Measurements from ENCODE around the gene S100A6. TPM values are rescaled to one million over a fixed set of nuclear protein-coding genes. Genes with fewer than 3 reads are reported as not detected.
"Not testable (repeated sequence)": the region's sequence is repeated elsewhere in the genome, so short reads cannot be mapped to it uniquely, and the experiment has no call there.

Gene S100A6
- total RNA-seq, 1 donor from 2014 or later, result 203 TPM

DNA sequence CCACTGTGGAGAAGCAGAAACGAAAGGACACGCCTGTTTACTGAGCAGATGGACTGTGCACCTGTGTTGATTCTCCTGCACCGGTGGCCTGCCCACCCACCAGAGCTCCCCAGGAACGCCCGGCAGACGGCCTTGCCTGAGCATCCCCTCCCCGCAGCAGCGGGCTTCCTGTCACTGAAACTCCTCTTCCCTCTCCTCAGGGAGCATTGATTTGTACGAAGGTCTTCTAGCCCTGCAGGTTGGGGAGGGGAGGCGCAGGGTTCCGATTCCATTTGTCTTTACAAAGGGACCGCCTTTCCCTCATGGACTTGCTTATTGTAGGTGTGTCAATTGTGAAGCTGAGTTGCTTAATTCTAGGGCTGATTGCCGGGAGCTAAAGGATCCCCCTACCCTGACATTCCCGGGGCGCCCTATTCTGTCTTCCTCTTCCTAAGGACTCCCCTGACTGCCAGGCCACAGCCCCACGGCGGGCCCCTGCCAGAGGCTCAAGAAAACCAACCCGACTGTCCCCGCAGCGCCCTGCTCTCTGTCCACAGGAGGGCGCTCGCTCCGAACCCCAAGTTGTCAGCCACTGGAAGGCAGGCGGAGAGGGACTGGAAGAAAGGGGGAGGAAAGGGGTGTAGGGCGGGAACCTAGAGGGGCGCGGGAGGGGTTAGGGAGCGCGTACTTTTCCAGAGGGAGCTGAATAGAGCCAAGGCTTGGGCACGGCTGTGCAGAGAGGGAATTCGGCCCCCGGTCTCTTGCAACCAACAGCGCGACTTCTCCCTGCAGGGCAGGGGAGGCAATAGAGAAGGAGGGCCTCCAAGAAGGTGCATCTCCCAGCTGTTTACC, 2.8 kb downstream of the S100A6 start:
- Histone ChIP-seq H3K9ac (ENCODE audit: low read depth in 1 of 3, low read length in 3 of 3) (peak overlapping the region; percentile 27 to 70 (median 60)), H3K9me3 (ENCODE audit: control insufficient read depth in 3 of 3, low read length in 3 of 3) (no peaks in the 10 kb centered on the region), H3K4me3 (ENCODE audit: low read length in 3 of 3) (peak overlapping the region; percentile 95 to 97 (median 95)), H3K27ac (ENCODE audit: low read depth, low read length) (peak overlapping the region; percentile 96), H3K4me1 (ENCODE audit: control insufficient read depth in 3 of 3, insufficient read depth in 3 of 3, low read length in 3 of 3) (peaks cover 37 to 48% (median 41%) of the 10 kb centered on the region in 3 donors), H3K36me3 (ENCODE audit: control insufficient read depth in 3 of 3, insufficient read depth in 3 of 3, low read length in 3 of 3) (peaks cover 0 to 3% (median 0%) of the 10 kb centered on the region in 3 donors), H3K27me3 (ENCODE audit: control insufficient read depth in 3 of 3, insufficient read depth in 3 of 3, low read length in 3 of 3) (peaks cover 0 to 5% (median 0%) of the 10 kb centered on the region in 3 donors)

DNA sequence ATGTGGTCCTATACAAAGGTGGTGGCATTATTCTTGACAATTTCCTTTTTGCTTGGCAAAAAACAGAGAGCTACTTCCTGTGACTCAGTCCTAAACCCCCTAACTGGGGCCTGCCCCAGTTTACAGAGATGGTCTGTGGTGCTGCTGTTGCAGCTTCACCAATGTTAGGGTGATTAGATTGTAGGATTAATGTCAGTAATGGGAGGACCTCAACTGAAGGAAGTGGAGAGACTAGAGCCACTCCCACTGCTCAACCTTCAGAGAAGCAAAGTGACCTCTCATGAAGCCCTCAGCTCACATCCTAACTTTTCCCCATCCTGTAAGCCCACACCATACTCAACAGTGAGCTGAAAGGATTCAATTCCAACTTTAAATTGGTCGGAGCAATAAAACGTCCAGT, 3.6 kb downstream of the S100A6 start:
- Histone ChIP-seq H3K4me1 (ENCODE audit: control insufficient read depth in 3 of 3, insufficient read depth in 3 of 3, low read length in 3 of 3) (peaks cover 37 to 48% (median 41%) of the 10 kb centered on the region in 3 donors), H3K27ac (ENCODE audit: low read depth, low read length) (no peak overlapping the region)

DNA sequence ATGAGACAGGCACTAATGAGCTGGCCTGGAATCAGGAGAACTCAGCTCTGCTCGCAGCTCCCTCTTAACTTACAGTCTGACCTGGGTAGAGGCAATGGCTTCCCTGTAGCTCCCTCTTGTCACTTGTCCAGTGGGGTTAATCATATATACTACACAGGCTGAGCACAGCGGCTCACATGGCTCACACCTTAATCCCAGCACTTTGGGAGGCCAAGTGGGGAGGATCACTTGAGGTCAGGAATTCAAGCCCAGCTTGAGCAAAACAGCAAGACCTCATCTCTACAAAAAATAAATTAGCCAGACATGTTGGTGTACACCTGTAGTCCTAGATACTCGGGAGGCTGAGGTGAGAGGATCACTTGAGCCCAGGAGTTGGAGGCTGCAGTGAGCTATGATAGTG, 4.2 kb downstream of the S100A6 start:
- peaks cover 37 to 44% (median 37%) of the 10 kb centered on the region in 3 donors for H3K4me1 ChIP-seq (ENCODE audit: control insufficient read depth in 3 of 3, insufficient read depth in 3 of 3, low read length in 3 of 3)
- H3K9me3 ChIP-seq (ENCODE audit: control insufficient read depth in 3 of 3, low read length in 3 of 3), result no peaks in the 10 kb centered on the region
- H3K27ac ChIP-seq (ENCODE audit: low read depth, low read length), result no peak overlapping the region
- H3K27me3 ChIP-seq (ENCODE audit: control insufficient read depth in 3 of 3, insufficient read depth in 3 of 3, low read length in 3 of 3), result peaks cover 0 to 5% (median 0%) of the 10 kb centered on the region in 3 donors
- H3K4me3 ChIP-seq (ENCODE audit: low read length in 3 of 3), result no peak overlapping the region
- peaks cover 0 to 3% (median 0%) of the 10 kb centered on the region in 3 donors for H3K36me3 ChIP-seq (ENCODE audit: control insufficient read depth in 3 of 3, insufficient read depth in 3 of 3, low read length in 3 of 3)
- H3K9ac ChIP-seq (ENCODE audit: low read depth in 1 of 3, low read length in 3 of 3), result no peak overlapping the region

More for the DNA sequence above, 3.6 kb downstream of the S100A6 start:
- peaks cover 0 to 3% (median 0%) of the 10 kb centered on the region in 3 donors for H3K36me3 ChIP-seq (ENCODE audit: control insufficient read depth in 3 of 3, insufficient read depth in 3 of 3, low read length in 3 of 3)
- no peaks in the 10 kb centered on the region for H3K9me3 ChIP-seq (ENCODE audit: control insufficient read depth in 3 of 3, low read length in 3 of 3)
- H3K27me3 ChIP-seq (ENCODE audit: control insufficient read depth in 3 of 3, insufficient read depth in 3 of 3, low read length in 3 of 3), result peaks cover 0 to 5% (median 0%) of the 10 kb centered on the region in 3 donors
- H3K9ac ChIP-seq (ENCODE audit: low read depth in 1 of 3, low read length in 3 of 3), result no peak overlapping the region
- no peak overlapping the region for H3K4me3 ChIP-seq (ENCODE audit: low read length in 3 of 3)

DNA sequence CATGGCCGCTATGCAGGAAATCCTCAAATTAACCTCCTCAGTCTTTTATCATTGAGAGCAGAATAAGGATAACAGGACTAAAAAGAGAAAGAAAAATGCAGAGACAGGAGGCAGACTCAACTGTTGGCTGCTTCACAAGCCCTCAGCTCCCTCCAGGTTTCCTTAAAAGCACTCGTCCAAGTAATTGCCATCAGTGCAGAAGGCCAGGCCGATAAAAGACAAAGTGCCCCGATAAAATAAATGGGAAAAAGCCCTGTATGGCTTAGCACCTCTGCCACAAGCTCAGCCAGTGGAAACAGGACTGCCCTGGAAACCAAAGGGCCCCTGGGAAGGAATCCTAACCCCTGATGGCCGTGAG, 8.1 kb downstream of the S100A6 start:
- H3K9me3 ChIP-seq (ENCODE audit: control insufficient read depth in 3 of 3, low read length in 3 of 3), result no peaks in the 10 kb centered on the region
- peaks cover 1 to 5% (median 3%) of the 10 kb centered on the region in 3 donors for H3K4me1 ChIP-seq (ENCODE audit: control insufficient read depth in 3 of 3, insufficient read depth in 3 of 3, low read length in 3 of 3)
- H3K27ac ChIP-seq (ENCODE audit: low read depth, low read length), result no peak overlapping the region
- H3K36me3 ChIP-seq (ENCODE audit: control insufficient read depth in 3 of 3, insufficient read depth in 3 of 3, low read length in 3 of 3), result no peaks in the 10 kb centered on the region
- H3K9ac ChIP-seq (ENCODE audit: low read depth in 1 of 3, low read length in 3 of 3), result no peak overlapping the region
- H3K27me3 ChIP-seq (ENCODE audit: control insufficient read depth in 3 of 3, insufficient read depth in 3 of 3, low read length in 3 of 3), result no peaks in the 10 kb centered on the region
- H3K4me3 ChIP-seq (ENCODE audit: low read length in 3 of 3), result no peak overlapping the region

DNA sequence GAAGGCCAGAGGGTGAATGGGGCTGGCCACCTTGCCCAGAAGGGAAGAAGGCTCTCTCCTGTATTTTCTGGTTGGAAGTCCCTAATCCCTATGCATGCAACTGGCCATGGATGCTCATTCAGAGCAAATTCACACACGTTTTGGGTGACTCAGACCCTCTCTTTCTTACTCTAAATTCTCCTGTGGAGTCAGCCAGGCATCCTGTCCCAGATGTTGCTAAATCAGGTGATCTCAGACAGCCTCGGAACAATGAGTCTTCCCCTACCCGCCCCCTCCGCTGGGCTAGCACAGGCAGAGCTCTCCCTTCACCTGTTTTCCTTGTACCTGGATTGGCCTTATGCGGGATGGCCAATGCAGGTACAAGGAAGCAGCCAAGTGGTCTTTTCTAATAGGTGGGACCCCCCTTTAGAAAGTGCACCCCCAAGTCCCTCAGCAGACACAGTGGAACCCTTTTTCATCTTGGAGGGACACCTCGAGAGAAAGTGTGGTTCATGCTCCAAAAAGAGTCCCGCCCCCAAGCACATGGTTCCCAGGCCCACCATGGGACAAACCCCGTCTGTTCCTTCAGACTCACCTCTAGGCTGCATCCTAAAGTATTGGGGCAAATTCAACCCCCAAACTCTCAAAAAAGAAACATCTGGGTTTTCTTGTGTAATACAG, 8.6 kb downstream of the S100A6 start:
- H3K9ac ChIP-seq (ENCODE audit: low read depth in 1 of 3, low read length in 3 of 3), result no peak overlapping the region
- peaks cover 0 to 3% (median under 1%) of the 10 kb centered on the region in 3 donors for H3K4me1 ChIP-seq (ENCODE audit: control insufficient read depth in 3 of 3, insufficient read depth in 3 of 3, low read length in 3 of 3)
- no peak overlapping the region for H3K27ac ChIP-seq (ENCODE audit: low read depth, low read length)
- no peaks in the 10 kb centered on the region for H3K27me3 ChIP-seq (ENCODE audit: control insufficient read depth in 3 of 3, insufficient read depth in 3 of 3, low read length in 3 of 3)
- H3K9me3 ChIP-seq (ENCODE audit: control insufficient read depth in 3 of 3, low read length in 3 of 3), result no peaks in the 10 kb centered on the region
- no peaks in the 10 kb centered on the region for H3K36me3 ChIP-seq (ENCODE audit: control insufficient read depth in 3 of 3, insufficient read depth in 3 of 3, low read length in 3 of 3)
- no peak overlapping the region for H3K4me3 ChIP-seq (ENCODE audit: low read length in 3 of 3)

DNA sequence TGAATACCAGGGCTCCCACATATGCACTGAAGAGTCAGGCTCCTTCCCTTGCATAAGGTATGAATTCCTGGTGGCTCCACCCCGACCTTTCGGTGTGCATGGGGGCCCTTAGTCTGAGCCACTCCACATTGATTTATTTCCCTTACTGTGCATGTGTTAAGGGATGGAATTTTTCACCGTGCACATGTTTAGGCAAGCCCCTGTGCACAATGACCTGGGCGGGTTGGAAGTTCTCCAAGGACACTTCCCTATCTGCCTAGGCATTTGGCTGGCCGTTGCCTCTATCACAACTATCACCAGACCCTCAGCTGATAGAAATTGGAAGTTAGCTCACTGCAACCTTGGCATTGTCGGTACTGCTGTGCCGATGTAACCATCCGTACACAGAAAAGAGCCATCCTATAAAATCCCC, 9.7 kb downstream of the S100A6 start:
- H3K4me3 ChIP-seq (ENCODE audit: low read length in 3 of 3), result no peak overlapping the region
- no peak overlapping the region for H3K9ac ChIP-seq (ENCODE audit: low read depth in 1 of 3, low read length in 3 of 3)
- peaks cover 0 to 3% (median 0%) of the 10 kb centered on the region in 3 donors for H3K4me1 ChIP-seq (ENCODE audit: control insufficient read depth in 3 of 3, insufficient read depth in 3 of 3, low read length in 3 of 3)
- no peaks in the 10 kb centered on the region for H3K36me3 ChIP-seq (ENCODE audit: control insufficient read depth in 3 of 3, insufficient read depth in 3 of 3, low read length in 3 of 3)
- H3K27me3 ChIP-seq (ENCODE audit: control insufficient read depth in 3 of 3, insufficient read depth in 3 of 3, low read length in 3 of 3), result no peaks in the 10 kb centered on the region
- H3K9me3 ChIP-seq (ENCODE audit: control insufficient read depth in 3 of 3, low read length in 3 of 3), result no peaks in the 10 kb centered on the region
- H3K27ac ChIP-seq (ENCODE audit: low read depth, low read length), result no peak overlapping the region

DNA sequence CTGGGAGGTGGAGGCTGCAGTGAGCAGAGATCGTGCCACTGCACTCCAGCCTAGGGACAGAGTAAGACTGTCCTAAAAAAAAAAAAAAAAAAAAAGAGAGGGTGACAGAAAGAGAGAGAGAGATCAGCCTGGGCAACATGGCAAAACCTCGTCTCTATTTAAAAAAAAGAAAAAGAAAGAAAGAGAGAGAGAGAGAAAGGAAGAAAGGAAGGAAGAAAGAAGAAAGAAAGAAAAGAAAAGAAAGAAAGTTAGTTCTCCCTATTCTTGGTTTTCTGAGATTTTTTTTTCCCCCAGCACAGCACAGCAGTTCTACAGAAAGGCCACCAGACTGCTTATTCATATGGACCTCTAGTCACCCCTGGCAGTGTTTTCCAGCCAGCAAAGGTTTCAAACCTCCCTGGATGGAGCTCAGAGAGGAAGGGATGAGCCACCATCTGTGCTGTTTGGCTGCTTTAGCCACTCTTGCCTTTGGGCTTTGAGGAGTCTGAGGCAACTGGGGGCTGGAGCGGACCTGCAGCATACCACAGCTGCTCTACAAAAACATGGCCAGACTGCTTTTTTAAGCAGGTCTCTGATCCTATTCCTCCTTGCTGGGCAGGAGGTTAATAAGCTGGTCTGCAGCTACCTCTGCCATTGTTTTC, 10.6 kb downstream of the S100A6 start:
- H3K9me3 ChIP-seq (ENCODE audit: control insufficient read depth in 3 of 3, low read length in 3 of 3), result no peaks in the 10 kb centered on the region
- H3K27ac ChIP-seq (ENCODE audit: low read depth, low read length), result no peak overlapping the region
- H3K27me3 ChIP-seq (ENCODE audit: control insufficient read depth in 3 of 3, insufficient read depth in 3 of 3, low read length in 3 of 3), result no peaks in the 10 kb centered on the region
- no peak overlapping the region for H3K4me3 ChIP-seq (ENCODE audit: low read length in 3 of 3)
- peaks cover 0 to 3% (median 0%) of the 10 kb centered on the region in 3 donors for H3K4me1 ChIP-seq (ENCODE audit: control insufficient read depth in 3 of 3, insufficient read depth in 3 of 3, low read length in 3 of 3)
- H3K36me3 ChIP-seq (ENCODE audit: control insufficient read depth in 3 of 3, insufficient read depth in 3 of 3, low read length in 3 of 3), result no peaks in the 10 kb centered on the region
- no peak overlapping the region for H3K9ac ChIP-seq (ENCODE audit: low read depth in 1 of 3, low read length in 3 of 3)

DNA sequence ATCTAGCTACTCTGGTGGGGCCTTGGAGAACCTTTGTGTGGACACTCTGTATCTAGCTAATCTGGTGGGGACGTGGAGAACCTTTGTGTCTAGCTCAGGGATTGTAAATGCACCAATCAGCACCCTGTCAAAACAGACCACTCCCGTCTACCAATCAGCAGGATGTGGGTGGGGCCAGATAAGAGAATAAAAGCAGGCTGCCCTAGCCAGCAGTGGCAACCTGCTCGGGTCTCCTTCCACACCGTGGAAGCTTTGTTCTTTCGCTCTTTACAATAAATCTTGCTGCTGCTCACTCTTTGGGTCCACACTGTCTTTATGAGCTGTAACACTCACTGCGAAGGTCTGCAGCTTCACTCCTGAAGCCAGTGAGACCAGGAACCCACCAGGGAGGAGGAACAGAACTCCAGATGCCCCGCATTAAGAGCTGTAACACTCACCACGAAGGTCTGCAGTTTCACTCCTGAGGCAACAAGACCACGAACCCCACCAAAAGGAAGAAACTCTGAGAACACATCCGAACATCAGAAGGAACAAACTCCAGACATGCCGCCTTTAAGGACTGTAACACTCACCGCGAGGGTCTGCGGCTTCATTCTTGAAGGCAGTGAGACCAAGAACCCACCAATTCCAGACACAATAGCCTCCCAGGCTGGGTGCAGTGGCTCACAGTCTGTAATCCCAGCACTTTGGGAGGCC, 13.3 kb downstream of the S100A6 start:
- not testable (repeated sequence) for H3K36me3 ChIP-seq (ENCODE audit: control insufficient read depth in 3 of 3, insufficient read depth in 3 of 3, low read length in 3 of 3); H3K4me3 ChIP-seq (ENCODE audit: low read length in 3 of 3); H3K9me3 ChIP-seq (ENCODE audit: control insufficient read depth in 3 of 3, low read length in 3 of 3); H3K27ac ChIP-seq (ENCODE audit: low read depth, low read length); H3K4me1 ChIP-seq (ENCODE audit: control insufficient read depth in 3 of 3, insufficient read depth in 3 of 3, low read length in 3 of 3); H3K9ac ChIP-seq (ENCODE audit: low read depth in 1 of 3, low read length in 3 of 3); H3K27me3 ChIP-seq (ENCODE audit: control insufficient read depth in 3 of 3, insufficient read depth in 3 of 3, low read length in 3 of 3)

DNA sequence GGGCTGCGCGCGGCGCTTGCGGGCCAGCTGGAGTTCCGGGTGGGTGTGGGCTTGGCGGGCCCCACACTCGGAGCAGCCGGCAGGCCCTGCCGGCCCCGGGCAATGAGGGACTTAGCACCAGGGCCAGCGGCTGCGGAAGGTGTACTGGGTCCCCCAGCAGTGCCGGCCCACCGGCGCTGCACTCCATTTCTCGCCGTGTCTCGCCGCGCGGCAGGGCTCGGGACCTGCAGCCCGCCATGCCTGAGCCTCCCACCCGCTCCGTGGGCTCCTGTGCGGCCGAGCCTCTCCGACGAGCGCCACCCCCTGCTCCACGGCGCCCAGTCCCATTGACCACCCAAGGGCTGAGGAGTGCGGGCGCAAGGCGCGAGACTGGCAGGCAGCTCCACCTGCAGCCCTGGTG, 14.0 kb downstream of the S100A6 start:
- not testable (repeated sequence) for H3K4me3 ChIP-seq (ENCODE audit: low read length in 3 of 3); H3K9me3 ChIP-seq (ENCODE audit: control insufficient read depth in 3 of 3, low read length in 3 of 3); H3K9ac ChIP-seq (ENCODE audit: low read depth in 1 of 3, low read length in 3 of 3); H3K36me3 ChIP-seq (ENCODE audit: control insufficient read depth in 3 of 3, insufficient read depth in 3 of 3, low read length in 3 of 3); H3K27me3 ChIP-seq (ENCODE audit: control insufficient read depth in 3 of 3, insufficient read depth in 3 of 3, low read length in 3 of 3); H3K27ac ChIP-seq (ENCODE audit: low read depth, low read length); H3K4me1 ChIP-seq (ENCODE audit: control insufficient read depth in 3 of 3, insufficient read depth in 3 of 3, low read length in 3 of 3)

Data from skeletal muscle tissue (tissue), 4 donors.